ENCODE results near the gene CFAP91.

The CFAP91 gene

GRCh38 chr3:119745942-119746341 lies 43.1 kb downstream of the CFAP91 start:
- H2BK5ac ChIP-seq (ENCODE audit: low read depth, low read length, poor library complexity, severe bottlenecking): no peak overlapping the region
- H2BK12ac ChIP-seq (ENCODE audit: low read length in 2 of 2): no peak overlapping the region
- no peaks in the 10 kb centered on the region for H3K79me1 ChIP-seq (replicated peaks; ENCODE audit: low read length, poor library complexity, severe bottlenecking)
- H3K27me3 ChIP-seq (ENCODE audit: control insufficient read depth in 1 of 2, insufficient read depth in 1 of 2, low read length in 2 of 2): no peaks in the 10 kb centered on the region
- H2BK15ac ChIP-seq (ENCODE audit: low read depth, poor library complexity, severe bottlenecking): no peak overlapping the region
- H2AFZ ChIP-seq (ENCODE audit: low read depth, low read length): no peak overlapping the region
- H2AK5ac ChIP-seq (ENCODE audit: low read length, severe bottlenecking): no peak overlapping the region
- no peak overlapping the region for H2BK120ac ChIP-seq (ENCODE audit: low read depth, low read length)
- no peak overlapping the region for H3K4me2 ChIP-seq (ENCODE audit: low read length, poor library complexity, severe bottlenecking)
- H3K36me3 ChIP-seq (ENCODE audit: control insufficient read depth in 1 of 2, insufficient read depth in 2 of 2, low read depth in 1 of 2, low read length in 2 of 2): no peaks in the 10 kb centered on the region
- no peak overlapping the region for H3K27ac ChIP-seq (ENCODE audit: low read length, poor library complexity, severe bottlenecking)
- no CpG with 5 or more reads among the region's 1 CpG for WGBS
- no peak overlapping the region for H3K4me3 ChIP-seq (ENCODE audit: insufficient read depth in 1 of 2, low read depth in 1 of 2, low read length in 2 of 2)
- no peak overlapping the region for H4K8ac ChIP-seq (ENCODE audit: low read length)
- no peak overlapping the region for H3K23ac ChIP-seq (ENCODE audit: low read length in 2 of 2)
- no peaks in the 10 kb centered on the region for H3K9me3 ChIP-seq (ENCODE audit: control insufficient read depth, low read length)
- H3K4me1 ChIP-seq (ENCODE audit: control insufficient read depth, insufficient read depth, low read depth, low read length): peaks cover 3% of the 10 kb centered on the region
- H3K4ac ChIP-seq (ENCODE audit: low read depth in 1 of 2, low read length in 2 of 2): no peak overlapping the region
- H4K91ac ChIP-seq (ENCODE audit: low read length): no peak overlapping the region
- no peak overlapping the region for H3K14ac ChIP-seq (ENCODE audit: low read length in 2 of 2)
- no peak for DNase-seq
- H3K9ac ChIP-seq (ENCODE audit: low read length): no peak overlapping the region
- no peak overlapping the region for H3K18ac ChIP-seq (ENCODE audit: low read depth in 1 of 2, low read length in 2 of 2)

GRCh38 chr3:119746423-119746822 lies 43.6 kb downstream of the CFAP91 start:
- Histone ChIP-seq H3K9ac (ENCODE audit: low read length) (no peak overlapping the region), H3K23ac (ENCODE audit: low read length in 2 of 2) (peak overlapping the region in 1 of 2 experiments; percentile 73), H4K91ac (ENCODE audit: low read length) (no peak overlapping the region), H3K4me1 (ENCODE audit: control insufficient read depth, insufficient read depth, low read depth, low read length) (peaks cover 3% of the 10 kb centered on the region), H2BK15ac (ENCODE audit: low read depth, poor library complexity, severe bottlenecking) (no peak overlapping the region), H4K8ac (ENCODE audit: low read length) (no peak overlapping the region), H3K27me3 (ENCODE audit: control insufficient read depth in 1 of 2, insufficient read depth in 1 of 2, low read length in 2 of 2) (no peaks in the 10 kb centered on the region), H2BK5ac (ENCODE audit: low read depth, low read length, poor library complexity, severe bottlenecking) (no peak overlapping the region), H2BK120ac (ENCODE audit: low read depth, low read length) (no peak overlapping the region), H3K79me1 (replicated peaks; ENCODE audit: low read length, poor library complexity, severe bottlenecking) (no peaks in the 10 kb centered on the region), H2AFZ (ENCODE audit: low read depth, low read length) (no peak overlapping the region), H3K4ac (ENCODE audit: low read depth in 1 of 2, low read length in 2 of 2) (no peak overlapping the region), H3K18ac (ENCODE audit: low read depth in 1 of 2, low read length in 2 of 2) (no peak overlapping the region), H2AK5ac (ENCODE audit: low read length, severe bottlenecking) (no peak overlapping the region), H3K36me3 (ENCODE audit: control insufficient read depth in 1 of 2, insufficient read depth in 2 of 2, low read depth in 1 of 2, low read length in 2 of 2) (no peaks in the 10 kb centered on the region), H3K14ac (ENCODE audit: low read length in 2 of 2) (no peak overlapping the region), H3K9me3 (ENCODE audit: control insufficient read depth, low read length) (no peaks in the 10 kb centered on the region), H3K27ac (ENCODE audit: low read length, poor library complexity, severe bottlenecking) (no peak overlapping the region), H3K4me3 (ENCODE audit: insufficient read depth in 1 of 2, low read depth in 1 of 2, low read length in 2 of 2) (no peak overlapping the region), H2BK12ac (ENCODE audit: low read length in 2 of 2) (no peak overlapping the region), H3K4me2 (ENCODE audit: low read length, poor library complexity, severe bottlenecking) (no peak overlapping the region)
- 64% methylated on average over 3 of the region's 3 CpGs for WGBS
- DNase-seq: no peak

- Histone ChIP-seq H3K4me2 (ENCODE audit: low read length, poor library complexity, severe bottlenecking) (no peak overlapping the region), H3K9me3 (ENCODE audit: control insufficient read depth, low read length) (no peaks in the 10 kb centered on the region), H3K18ac (ENCODE audit: low read depth in 1 of 2, low read length in 2 of 2) (no peak overlapping the region), H2BK5ac (ENCODE audit: low read depth, low read length, poor library complexity, severe bottlenecking) (no peak overlapping the region), H3K27ac (ENCODE audit: low read length, poor library complexity, severe bottlenecking) (no peak overlapping the region), H3K27me3 (ENCODE audit: control insufficient read depth in 1 of 2, insufficient read depth in 1 of 2, low read length in 2 of 2) (no peaks in the 10 kb centered on the region), H3K4me1 (ENCODE audit: control insufficient read depth, insufficient read depth, low read depth, low read length) (peaks cover 3% of the 10 kb centered on the region), H2BK15ac (ENCODE audit: low read depth, poor library complexity, severe bottlenecking) (no peak overlapping the region), H4K8ac (ENCODE audit: low read length) (no peak overlapping the region), H3K4me3 (ENCODE audit: insufficient read depth in 1 of 2, low read depth in 1 of 2, low read length in 2 of 2) (no peak overlapping the region), H3K14ac (ENCODE audit: low read length in 2 of 2) (no peak overlapping the region), H3K23ac (ENCODE audit: low read length in 2 of 2) (no peak overlapping the region), H2BK12ac (ENCODE audit: low read length in 2 of 2) (no peak overlapping the region), H3K79me1 (replicated peaks; ENCODE audit: low read length, poor library complexity, severe bottlenecking) (no peaks in the 10 kb centered on the region), H4K91ac (ENCODE audit: low read length) (no peak overlapping the region), H3K36me3 (ENCODE audit: control insufficient read depth in 1 of 2, insufficient read depth in 2 of 2, low read depth in 1 of 2, low read length in 2 of 2) (no peaks in the 10 kb centered on the region), H2AK5ac (ENCODE audit: low read length, severe bottlenecking) (no peak overlapping the region), H2BK120ac (ENCODE audit: low read depth, low read length) (no peak overlapping the region), H2AFZ (ENCODE audit: low read depth, low read length) (no peak overlapping the region), H3K4ac (ENCODE audit: low read depth in 1 of 2, low read length in 2 of 2) (no peak overlapping the region), H3K9ac (ENCODE audit: low read length) (no peak overlapping the region)
- no peak for DNase-seq
- WGBS: 89% methylated on average over 4 of the region's 4 CpGs
Measured at GRCh38 chr3:119747357-119747756, 44.5 kb downstream of the CFAP91 start.

- no peak overlapping the region for H3K18ac ChIP-seq (ENCODE audit: low read depth in 1 of 2, low read length in 2 of 2)
- H3K4me2 ChIP-seq (ENCODE audit: low read length, poor library complexity, severe bottlenecking): no peak overlapping the region
- no peak overlapping the region for H2AK5ac ChIP-seq (ENCODE audit: low read length, severe bottlenecking)
- no peak overlapping the region for H4K91ac ChIP-seq (ENCODE audit: low read length)
- H2BK12ac ChIP-seq (ENCODE audit: low read length in 2 of 2): no peak overlapping the region
- no peak for DNase-seq
- no peak overlapping the region for H4K8ac ChIP-seq (ENCODE audit: low read length)
- no peak overlapping the region for H2BK15ac ChIP-seq (ENCODE audit: low read depth, poor library complexity, severe bottlenecking)
- no peaks in the 10 kb centered on the region for H3K79me1 ChIP-seq (replicated peaks; ENCODE audit: low read length, poor library complexity, severe bottlenecking)
- H3K27me3 ChIP-seq (ENCODE audit: control insufficient read depth in 1 of 2, insufficient read depth in 1 of 2, low read length in 2 of 2): no peaks in the 10 kb centered on the region
- H3K9me3 ChIP-seq (ENCODE audit: control insufficient read depth, low read length): peaks cover 7% of the 10 kb centered on the region
- no peak overlapping the region for H3K23ac ChIP-seq (ENCODE audit: low read length in 2 of 2)
- no peak overlapping the region for H3K9ac ChIP-seq (ENCODE audit: low read length)
- no peak overlapping the region for H2AFZ ChIP-seq (ENCODE audit: low read depth, low read length)
- WGBS: 57% methylated on average over 1 of the region's 1 CpG
- no peak overlapping the region for H3K4ac ChIP-seq (ENCODE audit: low read depth in 1 of 2, low read length in 2 of 2)
- H2BK5ac ChIP-seq (ENCODE audit: low read depth, low read length, poor library complexity, severe bottlenecking): no peak overlapping the region
- no peaks in the 10 kb centered on the region for H3K36me3 ChIP-seq (ENCODE audit: control insufficient read depth in 1 of 2, insufficient read depth in 2 of 2, low read depth in 1 of 2, low read length in 2 of 2)
- H3K4me1 ChIP-seq (ENCODE audit: control insufficient read depth, insufficient read depth, low read depth, low read length): peaks cover 3% of the 10 kb centered on the region
- no peak overlapping the region for H3K27ac ChIP-seq (ENCODE audit: low read length, poor library complexity, severe bottlenecking)
- no peak overlapping the region for H2BK120ac ChIP-seq (ENCODE audit: low read depth, low read length)
- no peak overlapping the region for H3K14ac ChIP-seq (ENCODE audit: low read length in 2 of 2)
- no peak overlapping the region for H3K4me3 ChIP-seq (ENCODE audit: insufficient read depth in 1 of 2, low read depth in 1 of 2, low read length in 2 of 2)
Measured at GRCh38 chr3:119748991-119749390, 46.2 kb downstream of the CFAP91 start.

Data from mesenchymal stem cell (in vitro differentiated cells and primary cell).